Measurements from ENCODE around the gene DUSP22. TPM values are rescaled to one million over a fixed set of nuclear protein-coding genes. Genes with fewer than 3 reads are reported as not detected.
A peak's percentile ranks its signal among the peaks of the same experiment; 100 is the strongest.
"Not testable (repeated sequence)": the region's sequence is repeated elsewhere in the genome, so short reads cannot be mapped to it uniquely, and the experiment has no call there.

DUSP22 gene
- total and polyA plus RNA-seq, 7 donors: 31.6 to 58.0 (median 49.7) TPM

GRCh38 chr6:373031-373430 lies 80.7 kb downstream of the DUSP22 start:
- ATAC-seq (no peak), DNase-seq (no peak)
- WGBS, 3 donors: 82 to 86% (median 84%) methylated on average over 8 of the region's 8 CpGs
- intact Hi-C loops (cut with DNase I): no loop called here
- H3K4me1 ChIP-seq: no peaks in the 10 kb centered on the region
- H3K9me3 ChIP-seq: no peaks in the 10 kb centered on the region
- TF ChIP-seq CTCF (IDR thresholded peaks at IDR 0.05): no peak
- no peaks in the 10 kb centered on the region for H3K36me3 ChIP-seq (ENCODE audit: insufficient read depth in 1 of 2, low read depth in 1 of 2)
- no peak overlapping the region for H3K4me3 ChIP-seq
- peaks cover 0 to 60% (median 4%) of the 10 kb centered on the region in 3 donors for H3K27me3 ChIP-seq (ENCODE audit: insufficient read depth in 3 of 3, low read length in 2 of 3)
- no peak overlapping the region for H3K27ac ChIP-seq

GRCh38 chr6:373773-374724 lies 81.8 kb downstream of the DUSP22 start:
- H3K36me3 ChIP-seq (ENCODE audit: insufficient read depth in 1 of 2, low read depth in 1 of 2): no peaks in the 10 kb centered on the region
- no peak overlapping the region for H3K27ac ChIP-seq
- DNase-seq (no peak), ATAC-seq (peak in 1 of 4 donors; percentile 33)
- no peaks in the 10 kb centered on the region for H3K9me3 ChIP-seq
- H3K27me3 ChIP-seq (ENCODE audit: insufficient read depth in 3 of 3, low read length in 2 of 3): peaks cover 0 to 57% (median 4%) of the 10 kb centered on the region in 3 donors
- 60 to 61% (median 61%) methylated on average over 26 of the region's 26 CpGs for WGBS, 3 donors
- H3K4me3 ChIP-seq: no peak overlapping the region
- intact Hi-C loops (cut with DNase I): no loop called here
- TF ChIP-seq CTCF (IDR thresholded peaks at IDR 0.05): no peak
- H3K4me1 ChIP-seq: no peaks in the 10 kb centered on the region

GRCh38 chr6:374956-375355 lies 82.7 kb downstream of the DUSP22 start:
- H3K4me3 ChIP-seq: no peak overlapping the region

GRCh38 chr6:376827-377640 lies 84.7 kb downstream of the DUSP22 start:
- Histone ChIP-seq H3K27me3 (ENCODE audit: insufficient read depth in 3 of 3, low read length in 2 of 3) (peaks cover 0 to 61% (median 2%) of the 10 kb centered on the region in 3 donors), H3K4me1 (no peaks in the 10 kb centered on the region), H3K9me3 (no peaks in the 10 kb centered on the region), H3K4me3 (no peak overlapping the region), H3K36me3 (ENCODE audit: insufficient read depth in 1 of 2, low read depth in 1 of 2) (no peaks in the 10 kb centered on the region), H3K27ac (no peak overlapping the region)
- DNase-seq: no peak
- no peak for TF ChIP-seq CTCF (IDR thresholded peaks at IDR 0.05)
- ATAC-seq: no peak
- WGBS, 3 donors: 72 to 81% (median 76%) methylated on average over 10 of the region's 10 CpGs
- intact Hi-C loops (cut with DNase I): no loop called here

More at GRCh38 chr6:374956-375355, 82.7 kb downstream of the DUSP22 start:
- no peaks in the 10 kb centered on the region for H3K9me3 ChIP-seq
- TF ChIP-seq CTCF (IDR thresholded peaks at IDR 0.05): no peak
- H3K4me1 ChIP-seq: no peaks in the 10 kb centered on the region
- peak in 1 of 4 donors; percentile 24 for ATAC-seq
- 70 to 72% (median 71%) methylated on average over 8 of the region's 8 CpGs for WGBS, 3 donors
- no peak overlapping the region for H3K27ac ChIP-seq
- no peak for DNase-seq
- intact Hi-C loops (cut with DNase I): no loop called here
- peaks cover 0 to 56% (median 4%) of the 10 kb centered on the region in 3 donors for H3K27me3 ChIP-seq (ENCODE audit: insufficient read depth in 3 of 3, low read length in 2 of 3)
- no peaks in the 10 kb centered on the region for H3K36me3 ChIP-seq (ENCODE audit: insufficient read depth in 1 of 2, low read depth in 1 of 2)

DNA sequence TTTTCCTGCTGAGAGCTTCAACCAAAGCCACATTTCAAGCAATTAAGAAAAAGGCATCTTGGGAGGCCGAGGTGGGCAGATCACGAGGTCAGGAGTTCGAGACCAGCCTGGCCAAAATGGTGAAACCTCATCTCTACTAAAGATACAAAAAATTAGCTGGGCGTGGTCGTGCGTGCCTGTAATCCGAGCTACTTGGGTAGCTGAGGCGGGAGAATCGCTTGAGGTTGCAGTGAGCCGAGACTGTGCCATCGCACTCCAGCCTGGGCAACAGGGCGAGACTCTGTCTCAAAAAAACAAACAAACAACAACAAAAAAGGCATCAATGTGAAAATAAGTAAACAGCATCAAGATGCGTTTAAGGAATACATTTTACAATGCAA lies 85.3 kb downstream of the DUSP22 start:
- DNase-seq; intact Hi-C loops (cut with DNase I): not testable (repeated sequence)
- WGBS, 3 donors: 79 to 83% (median 81%) methylated on average over 13 of the region's 13 CpGs

More for the DNA sequence above, 85.3 kb downstream of the DUSP22 start:
- not testable (repeated sequence) for H3K9me3 ChIP-seq; H3K36me3 ChIP-seq (ENCODE audit: insufficient read depth in 1 of 2, low read depth in 1 of 2); H3K4me3 ChIP-seq; ATAC-seq; H3K4me1 ChIP-seq; H3K27ac ChIP-seq
- peaks cover 0 to 58% (median 2%) of the 10 kb centered on the region in 3 donors for H3K27me3 ChIP-seq (ENCODE audit: insufficient read depth in 3 of 3, low read length in 2 of 3)

All from psoas muscle (tissue), 8 donors.